GM23338 (cell line): ENCODE measurements around the gene COQ3. TPM values are rescaled to one million over a fixed set of nuclear protein-coding genes. Genes with fewer than 3 reads are reported as not detected.

Source experiments
- ATAC-seq: fragments of 200-7000 bp; cut with Tn5 transposase; 3 replicates; pipeline ENCODE4 v1.9.1; 2020
- DNase-seq: peaks from one replicate; pipeline ENCODE4 v3.0.0-alpha.2; 2015; ENCODE audit warnings: low spot score
- H2AFZ ChIP-seq: fragments of 200-600 bp; sonication (generic); 2 replicates; pipeline ENCODE4 v1.8.0; 2016; ENCODE audit warnings: antibody characterized with exemption, mild to moderate bottlenecking, moderate library complexity
- H3F3A ChIP-seq: fragments of 200-600 bp; sonication (generic); replicated peaks from 2 replicates; pipeline ENCODE4 v1.8.0; 2017; ENCODE audit warnings: antibody characterized with exemption, mixed run types, low read depth
- H3K27ac ChIP-seq: fragments of 200-600 bp; sonication (generic); 2 replicates; pipeline ENCODE4 v1.6.1; 2016; ENCODE audit warnings: low read depth
- H3K27me3 ChIP-seq: fragments of 200-600 bp; sonication (generic); 2 replicates; pipeline ENCODE4 v1.8.0; 2016; ENCODE audit warnings: mild to moderate bottlenecking, mixed run types, moderate library complexity; ENCODE audit not compliant: insufficient read depth
- H3K36me3 ChIP-seq: fragments of 200-600 bp; sonication (generic); 2 replicates; pipeline ENCODE4 v1.8.0; 2016; ENCODE audit warnings: mild to moderate bottlenecking; ENCODE audit not compliant: insufficient read depth
- H3K4me1 ChIP-seq: fragments of 200-600 bp; sonication (generic); 2 replicates; pipeline ENCODE4 v1.8.0; 2016; ENCODE audit warnings: mild to moderate bottlenecking, moderate library complexity; ENCODE audit not compliant: insufficient read depth
- H3K4me2 ChIP-seq: fragments of 200-600 bp; sonication (generic); 2 replicates; pipeline ENCODE4 v1.7.1; 2017; ENCODE audit warnings: mixed run types
- H3K4me3 ChIP-seq: fragments of 200-600 bp; sonication (generic); 2 replicates; pipeline ENCODE4 v1.6.1; 2016; ENCODE audit warnings: mixed run types
- H3K79me2 ChIP-seq: fragments of 200-600 bp; sonication (generic); replicated peaks from 2 replicates; pipeline ENCODE4 v1.8.0; 2017; ENCODE audit warnings: mild to moderate bottlenecking; ENCODE audit not compliant: insufficient read depth
- H3K9me2 ChIP-seq: fragments of 200-600 bp; sonication (generic); 2 replicates; pipeline ENCODE4 v1.8.0; 2017; ENCODE audit not compliant: insufficient read depth
- H4K20me1 ChIP-seq: fragments of 200-600 bp; sonication (generic); replicated peaks from 2 replicates; pipeline ENCODE4 v1.8.0; 2017; ENCODE audit warnings: mild to moderate bottlenecking; ENCODE audit not compliant: insufficient read depth
- H3K27ac Mint-ChIP-seq: 2 replicates; pipeline ENCODE4 v1.8.0; 2020; ENCODE audit warnings: inconsistent platforms, mild to moderate bottlenecking, moderate library complexity, mixed read lengths
- H3K27me3 Mint-ChIP-seq: 3 replicates; pipeline ENCODE4 v1.8.0; 2022; ENCODE audit warnings: low read depth, mild to moderate bottlenecking, moderate library complexity, mixed read lengths, inconsistent platforms; ENCODE audit not compliant: insufficient read depth, poor library complexity
- H3K36me3 Mint-ChIP-seq: 3 replicates; pipeline ENCODE4 v1.8.0; 2021; ENCODE audit warnings: low read depth, mild to moderate bottlenecking, inconsistent platforms, moderate library complexity, mixed read lengths
- H3K4me1 Mint-ChIP-seq: 3 replicates; pipeline ENCODE4 v1.8.0; 2020; ENCODE audit warnings: mild to moderate bottlenecking, inconsistent platforms, mixed read lengths
- H3K4me3 Mint-ChIP-seq: 3 replicates; pipeline ENCODE4 v1.8.0; 2021; ENCODE audit warnings: moderate library complexity, mild to moderate bottlenecking, inconsistent platforms, mixed read lengths
- H3K9me3 Mint-ChIP-seq: 3 replicates; pipeline ENCODE4 v1.8.0; 2020; ENCODE audit warnings: moderate library complexity, mild to moderate bottlenecking, inconsistent platforms, mixed read lengths
- CREB1 ChIP-seq: fragments of 250-450 bp; sonication (Bioruptor Pico); IDR thresholded peaks from 2 replicates; pipeline ENCODE4 v1.5.0; 2020; ENCODE audit warnings: low read depth, mild to moderate bottlenecking, moderate library complexity
- CTCF ChIP-seq, 2 experiments: fragments of 200-600 bp in 1 of 2; sonication (generic) in 1 of 2; conservative IDR thresholded peaks; 2 replicates each; pipeline versions ENCODE4 v1.5.1 to v1.6.1; 2016 to 2017; ENCODE audit warnings: antibody characterized with exemption in 2 of 2, low read depth in 2 of 2, mild to moderate bottlenecking in 2 of 2, moderate library complexity in 1 of 2
- NANOG ChIP-seq: IDR thresholded peaks from 2 replicates; pipeline ENCODE4 v1.6.1; 2016; ENCODE audit warnings: antibody characterized with exemption, borderline replicate concordance
- REST ChIP-seq: IDR thresholded peaks from one replicate; pipeline ENCODE4 v1.6.1; 2018; ENCODE audit warnings: antibody characterized with exemption; ENCODE audit not compliant: unreplicated experiment
- ZNF114 ChIP-seq: fragments of 250-450 bp; sonication (Bioruptor Pico); IDR thresholded peaks from 2 replicates; pipeline ENCODE4 v1.5.0; 2020; ENCODE audit warnings: mild to moderate bottlenecking, moderate library complexity
- ZNF331 ChIP-seq: fragments of 250-450 bp; sonication (Bioruptor Pico); IDR thresholded peaks from 2 replicates; pipeline ENCODE4 v1.5.0; 2020; ENCODE audit warnings: low read depth, mild to moderate bottlenecking, moderate library complexity
- polyA plus RNA-seq: library from polyadenylated mRNA; unstranded; fragments of >200 nt; fragmentation: Nextera tagmentation; extraction: Ambion mirVana; gene quantifications from 2 replicates; pipeline ENCODE4 v1.2.1, GENCODE V29; 2016
- total RNA-seq: library from RNA; depleted of rRNA; stranded (reverse); fragments of >200 nt; shearing (Covaris generic); gene quantifications from 2 replicates; pipeline ENCODE4 v1.2.3, GENCODE V29; 2014
- TF ChIP-seq, protein P1 (sequence below): IDR thresholded peaks from 2 replicates; pipeline ENCODE4 v1.6.1; 2016; ENCODE audit warnings: antibody characterized with exemption

COQ3 gene
- total and polyA plus RNA-seq, 2 experiments from 2014 or later: 11.8 to 22.5 TPM

DNA sequence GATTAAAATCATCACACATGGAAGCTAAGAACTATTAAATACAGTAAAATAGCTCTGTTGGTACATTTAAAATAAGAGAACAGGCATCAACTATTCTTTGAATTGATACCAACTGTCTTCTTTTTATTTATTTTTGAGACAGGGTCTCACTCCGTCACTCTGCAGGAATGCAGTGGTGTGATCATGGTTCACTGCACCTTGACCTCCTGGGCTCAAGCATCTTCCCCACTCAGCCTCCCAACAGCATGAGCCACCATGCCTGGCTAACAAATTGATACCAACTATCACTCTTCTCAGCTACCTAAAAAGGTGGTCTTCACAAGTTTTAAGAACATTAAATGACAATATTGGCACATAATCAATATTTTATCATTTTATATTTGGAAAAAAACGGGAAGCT is 38.9 kb upstream of the COQ3 start:
- Histone ChIP-seq H3K9me2 (0 out of 2 replicates have a peak, but pooled peaks cover 4% of the 10 kb centered on the region), H3K4me1 (peaks cover 4% of the 10 kb centered on the region), H3K4me3 (no peak overlapping the region), H4K20me1 (no peaks in the 10 kb centered on the region), H3K4me2 (no peak overlapping the region), H3K27ac (no peak overlapping the region), H3F3A (no peaks in the 10 kb centered on the region), H3K36me3 (no peaks in the 10 kb centered on the region), H3K79me2 (peaks cover 5% of the 10 kb centered on the region), H2AFZ (no peak overlapping the region), H3K27me3 (no peaks in the 10 kb centered on the region)
- Mint-ChIP-seq H3K36me3 (peaks cover 13% of the 10 kb centered on the region; the same call in 2 of the 3 replicates), H3K4me3 (no peak overlapping the region), H3K27ac (no peak overlapping the region), H3K4me1 (peaks cover 14% of the 10 kb centered on the region), H3K9me3 (no peaks in the 10 kb centered on the region), H3K27me3 (no peaks in the 10 kb centered on the region)
- ATAC-seq (no peak), DNase-seq (no peak)
- TF ChIP-seq REST (no peak), CREB1 (CRISPR knock-in tag) (no peak), ZNF331 (CRISPR knock-in tag) (no peak), NANOG (no peak), ZNF114 (CRISPR knock-in tag) (no peak), CTCF (conservative IDR thresholded peaks at IDR 0.05; ENCODE audit: low read depth in 2 of 2) (no peak)
- TF ChIP-seq, protein P1, sequence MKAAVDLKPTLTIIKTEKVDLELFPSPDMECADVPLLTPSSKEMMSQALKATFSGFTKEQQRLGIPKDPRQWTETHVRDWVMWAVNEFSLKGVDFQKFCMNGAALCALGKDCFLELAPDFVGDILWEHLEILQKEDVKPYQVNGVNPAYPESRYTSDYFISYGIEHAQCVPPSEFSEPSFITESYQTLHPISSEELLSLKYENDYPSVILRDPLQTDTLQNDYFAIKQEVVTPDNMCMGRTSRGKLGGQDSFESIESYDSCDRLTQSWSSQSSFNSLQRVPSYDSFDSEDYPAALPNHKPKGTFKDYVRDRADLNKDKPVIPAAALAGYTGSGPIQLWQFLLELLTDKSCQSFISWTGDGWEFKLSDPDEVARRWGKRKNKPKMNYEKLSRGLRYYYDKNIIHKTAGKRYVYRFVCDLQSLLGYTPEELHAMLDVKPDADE: no peak

GRCh38 chr6:99431901-99432300 is 37.9 kb upstream of the COQ3 start:
- Mint-ChIP-seq H3K4me1 (peaks cover 24% of the 10 kb centered on the region), H3K27ac (no peak overlapping the region), H3K9me3 (no peaks in the 10 kb centered on the region), H3K27me3 (no peaks in the 10 kb centered on the region), H3K4me3 (no peak overlapping the region), H3K36me3 (peaks cover 22% of the 10 kb centered on the region; the same call in 2 of the 3 replicates)
- DNase-seq (no peak), ATAC-seq (no peak)
- Histone ChIP-seq H2AFZ (no peak overlapping the region), H3K4me2 (no peak overlapping the region), H3K27me3 (no peaks in the 10 kb centered on the region), H4K20me1 (no peaks in the 10 kb centered on the region), H3K79me2 (peaks cover 15% of the 10 kb centered on the region), H3K27ac (no peak overlapping the region), H3F3A (no peaks in the 10 kb centered on the region), H3K4me1 (peaks cover 14% of the 10 kb centered on the region), H3K9me2 (0 out of 2 replicates have a peak, but pooled peaks cover 4% of the 10 kb centered on the region), H3K4me3 (no peak overlapping the region), H3K36me3 (no peaks in the 10 kb centered on the region)
- TF ChIP-seq CTCF (conservative IDR thresholded peaks at IDR 0.05; ENCODE audit: low read depth in 2 of 2): no peak
